Amniotic epithelial cell (primary cell): Measurements from ENCODE around the gene SEC22C.

Source experiments
- DNase-seq: peaks from one replicate; pipeline ENCODE4 v3.0.0-alpha.2; 2010; ENCODE audit warnings: low read depth

Gene SEC22C

DNA sequence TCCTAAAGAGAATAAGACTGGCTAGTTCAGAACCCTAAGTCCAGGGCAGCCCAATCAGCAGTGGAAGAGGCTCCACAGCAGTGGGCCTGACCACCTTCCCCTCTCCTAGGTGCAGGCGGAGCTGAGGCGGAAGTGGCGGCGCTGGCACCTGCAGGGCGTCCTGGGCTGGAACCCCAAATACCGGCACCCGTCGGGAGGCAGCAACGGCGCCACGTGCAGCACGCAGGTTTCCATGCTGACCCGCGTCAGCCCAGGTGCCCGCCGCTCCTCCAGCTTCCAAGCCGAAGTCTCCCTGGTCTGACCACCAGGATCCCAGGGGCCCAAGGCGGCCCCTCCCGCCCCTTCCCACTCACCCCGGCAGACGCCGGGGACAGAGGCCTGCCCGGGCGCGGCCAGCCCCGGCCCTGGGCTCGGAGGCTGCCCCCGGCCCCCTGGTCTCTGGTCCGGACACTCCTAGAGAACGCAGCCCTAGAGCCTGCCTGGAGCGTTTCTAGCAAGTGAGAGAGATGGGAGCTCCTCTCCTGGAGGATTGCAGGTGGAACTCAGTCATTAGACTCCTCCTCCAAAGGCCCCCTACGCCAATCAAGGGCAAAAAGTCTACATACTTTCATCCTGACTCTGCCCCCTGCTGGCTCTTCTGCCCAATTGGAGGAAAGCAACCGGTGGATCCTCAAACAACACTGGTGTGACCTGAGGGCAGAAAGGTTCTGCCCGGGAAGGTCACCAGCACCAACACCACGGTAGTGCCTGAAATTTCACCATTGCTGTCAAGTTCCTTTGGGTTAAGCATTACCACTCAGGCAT is 45.6 kb downstream of the SEC22C start:
- peak; percentile 19 for DNase-seq

DNA sequence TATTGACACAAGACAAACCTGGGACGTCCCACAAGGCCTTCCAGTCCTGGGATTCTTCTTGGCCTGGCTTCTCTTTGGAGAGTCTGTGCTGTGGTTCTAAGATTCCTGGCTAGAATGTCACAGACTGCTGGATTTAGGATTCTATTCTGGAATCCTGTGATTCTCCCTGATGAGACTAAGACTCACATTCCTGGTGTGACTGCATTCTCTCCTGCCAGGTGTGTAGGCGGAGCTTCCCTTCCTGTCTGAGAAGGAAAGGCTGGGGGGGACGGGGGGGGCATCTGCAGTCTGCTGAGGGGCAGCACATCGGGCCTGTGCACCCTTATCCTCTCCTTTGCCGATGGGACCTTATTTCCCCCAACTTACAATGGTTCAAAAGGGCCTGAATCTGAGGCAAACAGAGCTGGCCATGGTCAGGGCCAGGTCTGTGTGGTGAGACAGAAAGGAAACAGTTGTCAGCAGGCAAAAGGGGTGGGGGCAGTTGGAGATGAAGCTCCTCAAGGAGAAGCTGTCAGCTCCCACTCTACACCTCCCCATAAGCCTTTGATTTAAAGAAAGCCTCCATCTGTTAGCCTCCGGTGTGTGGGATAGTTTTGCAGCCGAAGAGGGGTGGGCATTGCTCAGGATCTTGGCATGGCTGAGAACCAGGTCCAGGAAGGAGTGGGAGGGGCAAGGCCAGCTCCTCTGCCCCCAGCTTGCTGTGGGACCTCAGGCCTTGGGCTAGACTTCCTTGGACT is 48.4 kb downstream of the SEC22C start:
- no peak for DNase-seq

DNA sequence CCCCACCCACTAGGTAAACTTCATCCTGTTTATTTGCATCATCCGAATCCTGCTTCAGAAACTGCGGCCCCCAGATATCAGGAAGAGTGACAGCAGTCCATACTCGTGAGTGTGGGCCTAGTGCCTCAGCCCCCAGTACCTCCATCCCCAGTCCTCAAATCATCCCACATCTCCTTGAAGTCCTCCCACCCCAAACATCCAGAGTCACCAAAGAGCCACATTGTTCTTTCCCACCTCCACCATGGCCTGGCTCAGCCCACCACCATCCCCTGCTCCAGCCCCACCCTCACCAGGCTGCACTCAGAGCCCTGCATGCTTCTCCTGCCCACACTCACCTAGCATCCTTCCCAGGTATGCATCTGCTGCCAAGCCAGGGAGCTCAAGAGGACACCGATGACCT is 49.5 kb downstream of the SEC22C start:
- DNase-seq, result no peak

DNA sequence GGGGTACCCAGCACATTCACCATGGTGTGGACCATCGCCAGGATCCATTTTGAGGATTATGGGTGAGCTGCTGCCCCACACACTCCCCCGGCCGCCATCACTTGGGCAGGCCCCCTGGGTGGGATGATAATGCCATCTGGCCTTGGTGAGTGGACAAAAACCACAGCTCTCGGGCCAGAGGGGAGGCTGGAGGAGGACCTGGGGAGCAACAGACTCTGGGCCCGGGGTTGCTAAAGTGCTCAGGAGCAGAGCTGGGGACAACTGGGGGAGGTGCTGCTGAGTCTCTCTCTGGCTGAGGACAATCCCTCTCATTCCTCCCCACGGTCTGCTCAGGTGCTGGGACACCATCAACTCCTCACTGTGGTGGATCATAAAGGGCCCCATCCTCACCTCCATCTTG is 50.3 kb downstream of the SEC22C start:
- DNase-seq, result no peak

DNA sequence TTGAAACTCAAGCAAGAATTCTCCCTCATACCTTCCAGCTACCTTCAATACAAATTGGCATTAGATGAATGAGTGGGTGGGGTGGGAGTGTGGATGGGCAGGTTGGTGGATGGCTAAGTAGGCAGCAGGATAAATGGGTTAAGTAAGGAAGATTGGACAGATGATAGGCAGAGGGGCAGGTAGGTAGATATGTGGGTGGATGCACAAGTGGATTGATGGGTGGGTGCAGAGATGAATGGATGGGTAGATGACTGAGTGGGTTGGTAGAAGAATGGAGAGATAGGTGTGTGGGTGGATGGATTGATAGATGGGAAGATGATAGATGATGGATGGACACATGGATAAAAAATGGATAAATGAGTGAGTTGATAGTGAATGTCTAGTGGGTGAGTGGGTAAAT is 51.7 kb downstream of the SEC22C start:
- DNase-seq, result no peak

DNA sequence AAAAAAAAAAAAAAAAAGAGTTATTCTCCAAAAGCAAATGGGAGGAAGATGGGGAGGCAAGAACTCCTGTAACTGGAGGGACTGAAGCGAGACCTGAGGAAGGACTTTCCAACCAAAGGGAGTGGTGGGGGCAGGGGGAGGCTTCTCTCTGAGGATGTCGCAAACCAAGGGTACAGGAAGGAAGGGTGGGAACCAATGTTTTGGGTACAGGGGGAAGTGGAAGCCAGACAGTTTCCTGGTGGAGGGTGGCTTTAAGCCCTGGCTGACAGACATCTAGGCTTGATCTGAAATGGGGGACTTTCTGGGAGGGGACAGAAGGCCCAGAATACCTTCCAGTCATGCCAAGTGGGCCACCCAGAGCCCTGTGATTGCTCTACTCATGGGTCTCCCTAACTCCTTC is 52.3 kb downstream of the SEC22C start:
- no peak for DNase-seq

DNA sequence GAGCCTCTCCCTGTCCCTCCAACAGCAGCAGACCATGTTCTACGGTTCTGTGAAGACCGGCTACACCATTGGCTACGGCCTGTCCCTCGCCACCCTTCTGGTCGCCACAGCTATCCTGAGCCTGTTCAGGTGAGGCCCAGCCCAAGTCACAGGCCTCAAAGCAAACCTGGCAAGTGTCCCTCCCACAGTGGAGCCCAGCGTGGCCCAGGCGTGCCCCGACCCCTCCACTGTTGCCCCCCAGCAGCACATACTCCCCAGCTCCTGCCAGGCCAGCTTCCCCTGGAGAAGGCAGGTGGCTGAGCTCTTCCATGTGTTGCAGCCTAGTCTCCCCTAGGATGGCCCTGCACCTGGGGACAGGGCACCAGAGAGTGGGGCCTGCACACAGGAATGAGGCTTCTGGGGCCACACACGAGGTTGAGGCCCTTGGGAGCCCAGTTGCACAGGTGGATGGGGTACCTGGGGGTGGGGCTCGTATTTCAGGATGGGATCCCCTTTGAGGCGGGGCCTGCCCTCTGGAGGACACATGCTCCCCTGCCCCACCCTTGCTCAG is 54.3 kb downstream of the SEC22C start:
- no peak for DNase-seq

DNA sequence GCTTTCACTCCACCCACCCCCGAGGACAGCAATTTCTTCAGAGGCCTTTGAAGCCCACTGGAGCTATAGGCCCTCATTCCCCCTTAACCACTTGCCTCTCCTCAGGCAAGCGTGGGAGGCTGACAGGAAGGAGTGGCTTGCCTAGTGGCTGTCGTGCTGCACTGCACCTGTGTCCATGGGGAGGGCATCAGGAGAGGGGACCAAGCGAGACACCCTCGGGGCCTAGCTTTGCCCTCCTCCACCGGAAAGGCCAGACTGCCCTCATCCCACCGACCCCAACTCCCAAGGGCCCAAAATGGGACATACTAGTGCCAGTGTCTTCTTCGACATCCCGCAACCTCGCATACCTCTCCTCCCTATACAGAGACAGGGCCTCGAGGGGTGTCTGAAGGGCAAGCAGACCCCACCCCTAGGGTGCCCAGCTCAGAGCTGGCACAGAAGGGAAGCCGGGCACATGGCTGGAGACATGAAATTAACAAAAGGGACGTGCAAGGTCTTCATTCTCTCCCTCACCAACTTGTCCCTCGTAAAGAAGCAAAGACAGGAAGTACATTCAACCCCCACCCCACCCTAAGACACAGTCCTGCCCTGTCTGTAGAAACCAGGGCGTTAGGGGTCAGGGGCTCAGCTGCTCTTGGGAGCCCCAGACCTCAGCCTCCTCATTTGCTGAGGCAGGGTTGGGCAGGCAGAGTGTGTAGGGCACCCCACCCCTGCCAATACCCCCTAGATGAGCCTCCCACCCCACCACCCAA is 55.0 kb downstream of the SEC22C start:
- DNase-seq, result no peak

DNA sequence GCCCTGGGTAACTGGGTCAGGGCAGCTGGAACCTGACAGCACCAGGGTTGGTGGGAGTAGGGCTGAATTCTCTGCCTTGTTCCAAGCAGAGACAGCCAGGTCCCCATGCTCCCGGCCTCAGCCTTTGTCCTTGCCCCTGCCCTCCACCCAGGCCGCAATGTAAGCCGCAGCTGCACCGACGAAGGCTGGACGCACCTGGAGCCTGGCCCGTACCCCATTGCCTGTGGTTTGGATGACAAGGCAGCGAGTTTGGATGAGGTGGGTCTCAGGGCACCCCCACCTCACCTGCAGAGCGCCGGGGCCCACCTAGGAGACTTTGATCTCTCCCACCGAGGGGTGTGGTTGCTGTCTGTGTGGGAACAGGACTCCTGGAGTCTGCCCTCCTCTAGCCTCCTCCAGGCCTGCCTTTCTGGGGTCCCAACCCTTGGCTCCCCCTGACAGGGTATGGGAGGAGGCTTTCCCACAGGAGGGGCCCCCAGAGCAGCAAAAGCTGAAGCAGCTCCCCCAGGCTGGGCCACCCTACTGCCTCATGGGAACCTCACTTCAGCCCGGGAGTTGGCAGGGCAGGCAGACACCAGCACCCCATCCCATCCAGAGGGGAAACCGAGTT is 55.9 kb downstream of the SEC22C start:
- DNase-seq, result no peak

DNA sequence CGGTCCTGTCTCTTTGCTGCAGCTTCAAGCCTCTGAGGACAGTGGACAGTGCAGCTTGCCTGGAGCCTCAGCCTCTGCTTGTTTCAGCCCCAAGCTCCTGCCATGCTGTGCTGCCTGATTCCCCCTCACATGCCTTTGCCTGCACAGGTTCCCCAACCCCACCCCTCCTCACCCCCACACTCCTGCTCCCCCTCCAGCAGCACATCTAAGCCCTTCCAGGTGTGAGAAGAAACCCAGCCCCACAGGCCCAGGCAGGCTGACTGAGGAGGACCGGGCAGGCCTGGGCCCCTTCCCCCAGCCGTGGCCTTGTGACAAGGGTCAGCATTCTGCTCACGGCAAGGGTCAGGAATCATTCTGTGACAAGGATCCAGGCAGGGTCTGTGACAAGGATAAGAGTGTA is 56.6 kb downstream of the SEC22C start:
- DNase-seq, result no peak

DNA sequence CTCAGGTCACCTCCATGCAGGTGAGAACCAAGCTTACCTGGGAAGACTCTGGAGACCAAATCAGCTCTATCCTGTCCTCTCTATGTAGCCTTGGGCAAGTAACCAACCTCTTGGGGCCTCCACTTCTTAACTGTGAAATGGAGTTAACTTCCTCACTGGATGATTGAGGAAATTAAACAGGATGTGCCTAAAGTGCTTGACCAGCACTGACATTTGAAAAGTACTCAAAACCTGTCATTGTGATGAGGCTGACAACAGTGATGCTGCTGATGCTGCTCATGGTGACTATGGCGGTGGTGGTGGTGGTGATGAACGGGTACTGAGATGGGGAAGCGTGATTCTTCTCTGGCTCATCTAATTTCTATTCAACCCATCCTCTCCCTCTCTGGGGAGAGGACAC is 57.0 kb downstream of the SEC22C start:
- DNase-seq, result no peak

DNA sequence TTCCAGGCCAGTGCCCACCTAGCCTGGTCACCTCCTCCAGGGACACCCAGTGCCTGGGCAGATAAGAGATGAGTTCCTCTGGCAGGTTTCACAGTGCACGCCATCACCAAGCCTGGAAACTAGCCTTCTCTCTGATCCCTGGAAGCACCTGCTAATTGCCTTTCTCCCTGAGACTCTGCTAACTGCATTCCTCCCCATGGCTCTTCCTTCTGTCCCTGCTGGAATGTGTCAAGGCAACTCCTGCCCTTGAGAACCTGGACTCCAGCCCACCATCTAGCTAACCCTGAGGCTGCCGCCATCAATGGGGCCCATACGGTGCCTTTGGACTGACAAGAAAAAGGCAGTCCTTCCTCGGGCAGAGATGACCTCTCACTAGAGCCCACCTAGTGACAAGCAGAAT is 60.9 kb downstream of the SEC22C start:
- DNase-seq, result no peak

DNA sequence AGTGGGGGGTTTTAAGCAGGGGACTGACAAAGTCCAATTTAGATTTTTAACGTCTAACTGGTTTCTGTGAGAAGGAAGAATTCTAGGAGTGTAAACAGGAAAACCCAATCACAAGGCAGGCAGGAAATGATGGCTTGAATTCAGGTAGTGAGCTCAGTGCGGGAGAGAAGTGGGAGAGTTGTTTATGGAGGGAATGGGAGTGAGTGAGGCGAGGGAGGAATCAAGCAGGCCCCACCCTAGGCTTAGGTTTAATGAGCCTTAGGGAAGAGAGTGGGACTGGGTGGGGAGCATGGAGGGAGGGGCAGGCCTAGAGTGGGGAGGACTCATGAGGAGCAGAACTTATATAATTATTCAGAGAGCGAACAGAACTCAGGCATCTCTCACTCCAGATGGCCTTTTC is 61.4 kb downstream of the SEC22C start:
- DNase-seq, result no peak

DNA sequence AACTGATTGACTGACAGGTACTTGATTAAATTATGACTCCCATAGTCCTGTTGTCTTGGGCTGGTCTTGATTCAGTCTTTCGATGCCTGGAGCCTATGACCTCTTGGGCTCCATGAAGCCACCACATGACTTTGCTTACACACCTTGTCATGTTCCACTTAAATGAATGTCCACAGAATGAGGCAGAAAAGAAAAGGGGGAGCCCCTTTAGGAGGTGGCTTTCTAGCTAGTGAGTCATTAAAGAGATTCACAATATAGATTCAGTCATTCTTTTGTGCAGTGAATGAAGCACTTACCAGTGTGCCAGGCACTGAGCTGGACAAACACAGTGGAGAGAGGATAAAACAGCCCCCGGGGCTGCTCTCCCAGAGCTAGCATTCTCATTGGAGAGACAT is 62.2 kb downstream of the SEC22C start:
- no peak for DNase-seq

DNA sequence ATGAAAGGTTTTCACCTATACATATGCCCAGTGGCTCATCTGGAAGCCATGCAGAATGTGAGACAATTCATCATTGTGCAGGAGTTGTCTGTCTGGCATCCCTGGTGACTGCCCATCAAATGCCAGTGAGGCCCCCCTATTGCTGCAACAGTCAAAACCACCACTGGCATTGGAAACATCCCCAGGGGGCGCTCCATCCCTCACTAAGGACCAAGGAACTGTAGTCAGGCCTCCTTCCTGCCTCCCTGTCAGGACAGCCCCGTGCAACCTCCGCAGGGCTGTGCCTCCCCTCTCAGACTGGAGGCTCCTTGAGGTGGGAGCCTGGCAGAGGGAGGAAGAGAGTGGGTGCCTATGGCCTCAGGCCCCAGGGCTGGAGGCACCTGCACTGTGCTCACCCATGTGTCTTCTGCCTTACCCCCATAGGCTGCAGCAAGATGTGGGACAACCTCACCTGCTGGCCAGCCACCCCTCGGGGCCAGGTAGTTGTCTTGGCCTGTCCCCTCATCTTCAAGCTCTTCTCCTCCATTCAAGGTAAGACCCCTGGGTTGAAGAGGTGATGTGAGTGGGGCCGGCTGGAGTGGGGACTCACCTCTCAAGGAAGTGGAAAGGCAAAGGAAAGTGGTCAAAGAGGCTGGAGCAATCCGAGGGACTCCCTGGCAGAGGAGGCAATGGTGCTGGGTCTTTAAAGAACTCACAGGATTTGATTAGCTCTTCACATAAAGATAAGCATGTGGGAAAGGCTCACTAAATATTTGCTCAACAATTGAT is 62.8 kb downstream of the SEC22C start:
- no peak for DNase-seq

DNA sequence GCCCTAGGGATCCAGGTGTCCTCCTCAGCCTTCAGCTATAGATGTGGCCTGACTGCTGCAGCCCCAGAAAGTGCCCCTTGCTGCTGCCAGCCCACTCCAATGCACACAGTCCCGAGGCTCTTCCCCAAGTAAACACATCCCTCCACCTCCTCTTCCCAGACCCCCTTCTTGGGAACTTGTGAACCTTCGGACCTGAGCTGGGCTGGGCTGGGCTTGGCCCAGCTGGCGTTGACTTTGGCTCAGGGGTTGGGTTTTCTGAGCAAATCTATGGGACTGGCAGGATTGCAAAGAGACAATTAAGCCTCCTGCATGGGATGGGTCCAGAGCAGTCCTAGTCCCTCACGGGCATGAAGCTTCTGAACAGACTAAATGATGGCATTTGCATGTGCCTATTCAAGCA is 64.7 kb downstream of the SEC22C start:
- no peak for DNase-seq

DNA sequence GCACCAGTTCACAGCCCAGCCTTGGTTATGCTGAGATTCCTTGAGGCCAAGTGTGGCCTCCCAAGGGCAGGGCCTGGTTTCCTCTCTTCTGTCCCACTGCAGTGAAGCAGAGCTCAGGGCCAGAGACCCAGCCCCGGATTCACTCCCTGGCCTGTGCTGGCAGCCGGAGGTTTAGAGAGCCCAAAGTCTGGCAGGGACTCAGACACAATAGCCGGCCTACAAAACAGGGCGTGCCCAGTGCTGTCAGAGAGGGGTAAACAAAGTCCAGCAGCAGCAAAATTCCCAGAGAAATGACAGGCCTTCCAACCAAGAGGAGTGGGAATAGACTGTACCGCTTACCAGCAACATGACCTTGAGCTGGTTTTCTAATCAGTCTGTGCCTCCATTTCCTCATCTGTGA is 65.3 kb downstream of the SEC22C start:
- no peak for DNase-seq

DNA sequence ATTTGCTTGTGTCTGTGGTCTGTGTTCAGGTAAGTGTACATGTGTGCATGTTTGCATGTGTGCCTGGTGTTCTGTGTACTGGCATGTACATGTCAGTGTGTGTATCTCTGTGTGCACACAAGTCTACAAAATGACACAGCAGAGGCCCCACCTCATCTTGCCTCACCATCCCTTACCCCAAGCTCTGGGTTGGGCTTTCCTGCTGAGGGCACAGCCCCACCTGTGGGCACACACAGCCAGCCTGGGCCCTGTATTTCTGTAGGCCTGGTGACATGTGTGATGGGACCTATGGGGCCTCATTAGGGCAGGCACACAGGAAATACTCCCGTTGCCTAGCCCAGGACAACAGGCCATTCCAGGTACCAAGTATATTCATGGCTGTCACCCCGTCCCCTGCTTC is 65.8 kb downstream of the SEC22C start:
- DNase-seq, result no peak

DNA sequence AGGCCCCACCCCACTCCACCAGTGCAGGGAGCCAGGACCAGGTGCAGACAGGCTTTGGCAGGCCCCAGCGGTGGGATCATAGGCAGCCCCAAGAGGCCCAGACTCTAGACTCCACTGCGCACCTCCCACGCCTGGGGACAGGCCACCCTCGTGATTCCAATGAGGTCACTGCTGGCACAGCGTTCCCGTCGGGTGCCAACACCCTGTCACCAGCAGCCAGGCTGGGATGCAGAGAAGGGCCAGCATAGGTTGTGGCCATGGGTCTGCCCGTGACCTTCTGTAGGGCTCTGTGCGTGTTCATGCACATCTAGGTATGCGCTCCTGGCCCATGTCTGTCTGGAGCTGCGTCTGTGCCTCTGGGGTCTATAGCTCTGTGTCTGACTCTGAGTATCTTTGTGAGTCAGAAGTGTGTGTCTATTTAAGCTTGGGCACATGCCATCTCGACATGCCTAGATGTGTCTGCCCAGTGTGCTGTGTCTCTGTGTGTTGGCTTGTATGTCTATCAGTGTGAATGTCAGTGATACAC is 66.3 kb downstream of the SEC22C start:
- DNase-seq, result no peak

DNA sequence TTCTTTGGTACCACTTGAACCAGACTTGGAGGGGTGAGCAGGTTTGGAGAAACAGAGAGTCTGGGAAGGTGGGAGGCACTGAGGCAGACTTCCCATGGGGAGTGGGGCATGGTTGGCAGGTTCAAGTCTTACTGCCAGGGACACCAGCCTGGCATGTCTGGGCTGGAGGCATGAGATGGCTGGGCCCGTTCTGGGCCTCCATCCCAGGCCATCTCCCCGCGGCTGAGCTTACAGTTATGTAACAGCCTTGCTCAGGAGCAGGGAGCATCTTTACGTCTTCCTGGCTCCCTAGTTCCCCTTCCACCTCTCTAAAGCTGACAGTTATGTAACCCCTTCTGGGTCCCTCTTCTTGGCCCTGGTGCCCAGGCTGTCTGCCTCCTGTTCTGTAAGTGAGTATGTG is 66.9 kb downstream of the SEC22C start:
- DNase-seq, result no peak

DNA sequence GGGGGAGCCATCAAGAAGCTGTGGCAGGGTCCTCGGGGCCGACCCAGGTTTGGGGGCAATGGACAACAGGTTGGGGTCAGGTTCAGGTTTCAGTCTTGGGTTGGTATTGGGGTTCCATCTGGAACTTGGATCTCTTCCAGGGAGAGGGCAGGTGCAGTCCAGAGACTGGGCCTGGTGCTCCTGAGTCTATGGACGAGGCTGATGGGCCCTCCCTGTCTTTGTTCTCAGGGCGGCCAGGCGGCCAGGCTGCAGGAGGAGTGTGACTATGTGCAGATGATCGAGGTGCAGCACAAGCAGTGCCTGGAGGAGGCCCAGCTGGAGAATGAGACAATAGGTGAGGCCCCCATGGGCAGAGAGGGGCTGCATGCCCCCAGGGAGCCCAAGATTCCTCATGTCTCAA is 68.2 kb downstream of the SEC22C start:
- DNase-seq, result no peak
